HG03066 (cell line): ENCODE results near the gene SPTBN4.
"Not testable (repeated sequence)": the region's sequence is repeated elsewhere in the genome, so short reads cannot be mapped to it uniquely, and the experiment has no call there.

ENCODE experiments used
- ATAC-seq: cut with Tn5 transposase; IDR thresholded peaks from one replicate; pipeline ENCODE4 v1.9.1; 2021; ENCODE audit warnings: low read depth; ENCODE audit not compliant: unreplicated experiment

The SPTBN4 gene

DNA sequence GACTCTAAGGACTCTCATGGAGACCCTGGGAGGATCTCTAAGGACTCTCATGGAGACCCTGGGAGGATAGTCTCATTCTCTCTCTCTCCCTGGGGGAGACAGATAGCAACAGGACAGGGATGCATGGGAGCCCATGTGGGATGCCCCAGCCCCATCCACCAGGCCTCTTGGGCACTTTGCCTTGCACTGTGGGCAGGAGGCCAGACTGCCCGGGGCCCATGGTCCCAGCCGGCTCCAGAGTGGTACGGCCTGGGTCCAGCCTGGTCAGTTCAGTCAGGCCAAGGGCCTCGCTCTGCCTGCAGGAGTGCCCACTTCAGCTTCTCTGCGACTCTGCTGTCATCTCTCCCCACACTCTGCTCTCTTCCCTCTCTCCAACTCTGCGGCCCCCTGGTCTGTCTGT, 61.3 kb downstream of the SPTBN4 start:
- no peak for ATAC-seq

DNA sequence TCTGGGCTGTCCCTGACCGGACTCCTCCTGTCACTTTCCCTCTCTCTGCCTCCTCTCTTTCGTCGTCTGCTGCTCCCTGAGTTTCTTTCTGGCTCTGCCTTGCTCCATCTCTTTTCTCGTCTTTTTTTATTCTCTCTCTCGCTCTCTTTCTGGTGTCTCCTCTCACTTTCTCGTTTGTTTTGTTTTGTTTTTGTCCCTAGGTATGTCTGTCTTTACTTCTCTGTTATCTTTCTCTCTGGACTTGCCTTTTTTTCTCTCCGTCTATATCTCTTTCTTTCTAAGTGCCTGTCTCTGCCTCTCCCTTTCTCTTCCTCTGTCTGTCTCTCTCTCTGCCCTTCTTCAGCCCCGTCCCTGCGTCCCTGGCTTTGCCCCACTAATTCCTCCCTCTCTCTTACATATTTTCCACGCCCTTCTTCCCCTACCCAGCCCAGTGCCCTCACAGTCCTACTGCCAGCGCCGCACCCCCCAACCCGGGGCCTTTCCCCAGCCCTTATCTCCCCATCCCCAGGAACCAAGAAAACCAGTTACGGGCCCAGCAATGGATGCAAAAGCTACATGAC, 61.8 kb downstream of the SPTBN4 start:
- no peak for ATAC-seq

DNA sequence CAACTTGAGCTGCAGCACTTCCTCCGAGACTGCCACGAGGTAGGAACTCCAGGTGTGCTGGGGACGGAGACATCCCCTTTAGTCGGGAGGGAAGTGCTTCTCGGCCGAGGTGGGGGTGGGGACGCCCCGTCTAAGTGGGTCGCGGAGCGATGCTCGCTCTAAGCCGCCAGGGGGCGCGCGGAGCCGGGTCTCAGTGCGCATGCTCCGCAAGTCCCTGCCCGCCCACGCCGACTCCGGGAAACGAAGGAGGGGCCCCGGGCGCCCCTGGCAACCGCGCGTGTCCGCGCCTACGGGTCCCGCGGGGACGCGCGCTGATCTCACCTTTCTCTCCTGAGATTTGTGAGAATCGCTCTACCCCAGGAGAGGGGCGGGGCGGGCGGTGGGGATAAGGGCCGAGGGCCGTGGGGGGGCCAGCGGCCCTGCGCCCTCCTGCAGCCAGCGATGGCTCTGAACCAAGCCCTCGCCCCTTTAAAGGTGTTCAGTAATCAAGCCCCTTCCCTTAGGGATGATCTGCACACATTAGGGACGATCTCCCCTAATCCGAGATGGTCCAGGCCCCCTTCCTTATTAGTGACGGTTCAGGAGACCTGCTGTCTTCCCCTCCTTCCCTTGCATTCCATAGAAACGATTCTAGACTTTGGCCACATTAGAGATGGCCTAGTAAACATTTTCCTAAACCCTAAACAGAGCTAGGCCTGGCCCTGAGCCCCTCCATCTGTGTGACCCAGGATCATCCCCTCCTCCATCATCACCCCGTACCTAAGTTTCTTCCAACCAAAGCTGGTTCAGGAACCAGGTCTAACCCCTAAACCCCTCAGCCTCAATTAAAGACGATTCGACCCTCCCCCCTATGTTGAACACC, 62.5 kb downstream of the SPTBN4 start:
- ATAC-seq, result no peak

DNA sequence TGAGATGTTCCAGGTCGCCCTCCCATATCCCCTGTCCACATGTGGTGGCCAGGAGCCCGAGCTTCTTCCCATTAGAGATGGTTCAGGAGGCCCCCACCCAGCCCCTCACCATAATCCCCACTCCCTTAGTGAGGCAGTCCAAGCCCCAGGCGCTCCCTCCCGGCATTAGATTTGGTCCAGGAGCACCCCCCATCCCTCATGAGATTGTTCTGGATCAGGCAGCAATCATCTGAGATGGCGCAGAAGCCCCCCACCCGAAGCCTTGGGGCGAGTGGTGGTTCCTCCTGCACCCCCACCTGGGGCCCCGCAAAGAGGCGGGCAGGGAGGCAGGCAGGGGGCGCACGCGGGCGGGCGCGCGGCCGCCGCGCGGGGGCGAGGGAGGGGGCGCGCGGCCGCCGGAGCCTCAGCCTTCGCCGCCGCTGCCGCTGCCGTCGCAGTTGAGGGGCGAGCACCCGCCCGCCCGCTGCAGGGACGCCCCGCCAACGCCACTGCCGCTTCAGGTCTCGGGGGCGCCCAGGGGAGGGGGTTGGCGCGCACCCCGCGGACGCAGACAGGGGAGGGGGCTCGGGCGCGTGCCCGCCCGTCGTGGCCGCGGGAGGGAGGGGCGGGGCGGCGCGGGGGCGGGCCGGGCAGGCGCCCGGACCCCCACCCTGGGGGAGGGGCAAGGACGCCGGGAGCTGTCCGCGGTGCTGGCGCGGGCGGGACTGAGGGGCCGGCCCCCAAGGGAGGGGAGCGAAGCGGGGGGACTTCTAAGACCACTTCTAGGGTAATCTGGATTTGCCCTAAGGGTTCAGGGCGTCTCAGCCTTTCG, 63.5 kb downstream of the SPTBN4 start:
- ATAC-seq, result no peak

DNA sequence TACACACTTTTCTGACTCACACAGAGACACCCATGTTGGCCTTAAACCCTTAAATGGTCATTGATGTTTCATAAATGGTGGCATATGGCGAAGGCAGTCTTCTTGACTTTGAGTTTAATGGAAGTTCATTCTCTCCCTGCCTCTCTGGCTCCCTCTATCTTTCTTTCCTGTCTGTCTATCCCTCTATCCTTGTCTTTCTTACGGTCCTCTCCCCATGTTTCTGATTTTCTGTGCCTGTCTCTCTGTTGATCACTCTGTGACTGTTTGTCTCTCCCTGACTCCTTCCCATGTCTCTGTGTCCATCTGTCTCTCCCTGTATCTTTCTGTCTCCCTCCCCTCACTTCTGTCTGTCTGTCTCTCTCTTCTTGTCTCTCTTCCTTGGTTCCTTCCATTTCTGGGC, 66.7 kb downstream of the SPTBN4 start:
- no peak for ATAC-seq

DNA sequence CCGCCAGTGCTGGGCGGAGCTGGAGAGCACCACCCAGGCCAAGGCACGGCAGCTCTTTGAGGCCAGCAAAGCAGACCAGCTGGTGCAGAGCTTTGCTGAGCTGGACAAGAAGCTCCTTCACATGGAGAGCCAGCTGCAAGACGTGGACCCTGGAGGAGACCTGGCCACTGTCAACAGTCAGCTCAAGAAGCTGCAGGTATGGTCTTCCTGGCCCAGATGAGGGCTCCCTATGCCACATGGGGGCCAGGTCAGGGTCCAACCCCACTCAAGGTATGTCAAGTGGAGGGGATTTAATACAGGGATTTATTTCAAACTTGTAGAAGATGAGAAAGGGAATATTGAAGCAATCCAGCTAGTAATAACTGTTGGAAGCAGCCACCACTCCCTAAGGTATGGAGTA, 67.3 kb downstream of the SPTBN4 start:
- no peak for ATAC-seq

DNA sequence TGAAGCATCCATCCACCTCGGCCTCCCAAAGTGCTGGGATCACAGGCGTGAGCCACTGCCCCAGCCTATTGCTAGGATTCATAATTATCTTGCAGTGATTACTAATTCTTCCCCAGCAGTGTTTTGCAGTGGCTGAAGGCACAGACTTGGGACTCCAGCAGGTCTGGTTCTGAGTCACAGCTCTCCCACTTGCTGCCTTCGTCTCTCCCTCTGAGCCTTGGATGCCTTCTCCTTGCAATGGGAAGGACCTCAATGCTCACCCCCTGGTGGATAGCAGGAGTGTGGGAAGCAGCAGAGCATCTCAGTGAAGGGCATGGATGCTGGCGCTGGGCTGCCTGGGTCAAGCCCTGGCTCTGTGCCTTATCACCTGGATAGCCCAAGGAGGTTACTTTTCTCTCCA, 72.3 kb downstream of the SPTBN4 start:
- no peak for ATAC-seq

DNA sequence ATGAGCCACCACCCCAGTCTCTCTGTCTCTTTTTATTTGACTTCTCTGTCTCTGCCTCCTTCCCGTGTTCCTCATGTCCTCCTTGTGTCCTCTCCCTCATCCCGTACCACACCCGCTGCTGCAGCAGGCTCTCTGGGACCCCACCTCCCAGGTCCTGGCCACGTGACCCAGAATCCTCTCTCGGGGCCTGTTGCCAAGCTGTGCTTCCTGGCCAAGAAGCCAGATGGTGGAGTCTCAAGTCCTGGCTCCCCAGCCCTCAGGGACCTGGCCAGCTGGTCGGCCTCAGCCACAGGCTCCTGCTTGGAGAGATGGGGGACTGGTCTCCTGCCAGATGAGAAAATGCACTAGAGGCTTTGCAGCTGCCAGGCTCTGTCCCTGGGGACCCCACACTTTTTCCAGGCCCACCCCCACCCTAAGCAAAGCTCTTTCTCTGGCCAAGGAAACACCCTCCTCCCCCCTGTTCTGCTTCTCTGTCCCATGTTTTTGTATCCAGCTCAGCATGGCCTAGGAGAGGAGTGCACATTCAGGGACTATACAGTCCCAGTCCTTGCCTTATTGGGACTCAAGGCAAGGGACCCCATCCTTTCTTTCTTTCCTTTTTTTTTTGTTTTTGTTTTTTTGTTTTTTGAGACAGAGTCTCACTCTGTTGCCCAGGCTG, 75.5 kb downstream of the SPTBN4 start:
- ATAC-seq, result no peak

DNA sequence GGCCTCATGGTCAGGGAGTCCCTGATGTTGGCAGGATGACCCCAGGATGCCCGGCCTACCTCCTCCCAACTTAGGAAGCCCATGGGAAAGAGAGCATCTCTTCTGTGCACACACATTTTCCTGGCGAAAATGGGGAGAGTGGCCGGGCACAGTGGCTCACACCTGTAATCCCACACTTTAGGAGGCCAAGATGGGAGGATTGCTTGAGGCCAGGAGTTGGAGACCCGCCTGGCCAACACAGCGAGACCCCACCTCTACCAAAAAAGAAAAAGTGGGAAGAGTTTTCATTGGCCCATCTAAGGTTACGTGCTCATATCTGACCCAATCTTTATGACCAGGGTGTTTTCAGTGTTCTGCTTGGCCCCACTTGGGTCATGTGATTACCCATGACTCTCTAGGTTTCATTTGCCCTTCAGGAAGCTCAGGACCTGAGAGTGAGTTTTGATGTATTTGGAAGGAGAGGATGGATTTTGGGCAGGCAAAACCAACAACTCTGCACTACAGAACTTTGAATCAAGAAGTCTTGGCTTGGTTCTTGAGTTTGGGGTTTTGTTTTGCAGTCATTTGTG, 76.3 kb downstream of the SPTBN4 start:
- ATAC-seq, result no peak

DNA sequence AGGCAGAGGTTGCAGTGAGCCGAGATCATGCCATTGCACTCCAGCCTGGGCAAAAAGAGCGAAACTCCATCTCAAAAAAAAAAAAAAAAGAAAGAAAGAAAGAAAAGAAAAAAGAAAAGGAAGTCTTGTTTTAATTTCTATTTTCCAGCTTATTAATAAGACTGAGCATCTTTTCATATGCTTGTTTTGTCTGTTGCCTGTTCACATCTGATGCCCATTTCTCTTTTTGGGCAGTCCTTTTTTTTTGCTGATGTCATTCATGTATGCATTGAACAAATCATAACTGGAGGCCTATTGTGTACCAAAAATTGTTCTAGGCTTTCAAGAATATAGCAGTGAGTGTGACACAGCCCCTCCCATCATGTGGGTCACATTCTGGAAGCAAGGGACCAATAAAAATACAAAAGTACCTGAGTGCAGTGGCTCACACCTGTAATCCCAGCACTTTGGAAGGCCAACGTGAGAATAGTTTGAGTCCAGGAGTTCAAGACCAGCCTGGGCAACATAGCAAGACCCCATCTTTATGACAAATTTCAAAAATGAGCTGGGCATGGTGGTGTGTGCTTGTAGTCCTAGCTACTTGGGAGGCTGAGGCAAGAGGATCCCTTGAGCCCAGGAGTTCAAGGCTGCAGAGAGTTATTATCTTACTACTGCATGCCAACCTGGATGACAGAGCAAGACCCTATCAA, 79.5 kb downstream of the SPTBN4 start:
- ATAC-seq, result not testable (repeated sequence)

DNA sequence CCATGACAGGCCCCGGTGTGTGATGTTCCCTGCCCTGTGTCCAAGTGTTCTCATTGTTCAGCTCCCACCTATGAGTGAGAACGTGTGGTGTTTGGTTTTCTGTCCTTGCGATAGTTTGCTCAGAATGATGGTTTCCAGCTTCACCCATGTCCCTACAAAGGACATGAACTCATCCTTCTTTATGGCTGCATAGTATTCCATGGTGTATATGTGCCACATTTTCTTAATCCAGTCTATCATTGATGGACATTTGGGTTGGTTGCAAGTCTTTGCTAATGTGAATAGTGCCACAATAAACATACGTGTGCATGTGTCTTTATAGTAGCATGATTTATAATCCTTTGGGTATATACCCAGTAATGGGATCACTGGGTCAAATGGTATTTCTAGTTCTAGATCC, 80.4 kb downstream of the SPTBN4 start:
- ATAC-seq, result not testable (repeated sequence)

DNA sequence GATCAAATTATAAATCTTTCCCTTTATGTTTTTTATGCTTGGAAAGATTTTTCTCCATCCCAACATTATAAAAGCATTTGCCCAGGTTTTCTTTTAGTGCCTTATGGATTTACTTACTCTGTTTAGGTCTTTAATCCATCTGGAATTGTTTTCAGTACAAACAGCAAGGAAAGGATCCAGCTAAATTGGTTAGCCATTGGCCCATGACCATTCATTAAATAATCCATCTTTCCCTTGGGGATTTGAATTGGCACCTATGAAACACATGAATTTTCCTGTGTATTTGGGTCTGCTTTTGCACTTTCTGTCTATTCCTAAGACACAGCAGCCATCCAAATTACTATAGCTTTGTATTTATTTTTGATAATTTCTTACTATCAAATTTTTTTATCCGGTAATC, 81.0 kb downstream of the SPTBN4 start:
- ATAC-seq, result no peak

DNA sequence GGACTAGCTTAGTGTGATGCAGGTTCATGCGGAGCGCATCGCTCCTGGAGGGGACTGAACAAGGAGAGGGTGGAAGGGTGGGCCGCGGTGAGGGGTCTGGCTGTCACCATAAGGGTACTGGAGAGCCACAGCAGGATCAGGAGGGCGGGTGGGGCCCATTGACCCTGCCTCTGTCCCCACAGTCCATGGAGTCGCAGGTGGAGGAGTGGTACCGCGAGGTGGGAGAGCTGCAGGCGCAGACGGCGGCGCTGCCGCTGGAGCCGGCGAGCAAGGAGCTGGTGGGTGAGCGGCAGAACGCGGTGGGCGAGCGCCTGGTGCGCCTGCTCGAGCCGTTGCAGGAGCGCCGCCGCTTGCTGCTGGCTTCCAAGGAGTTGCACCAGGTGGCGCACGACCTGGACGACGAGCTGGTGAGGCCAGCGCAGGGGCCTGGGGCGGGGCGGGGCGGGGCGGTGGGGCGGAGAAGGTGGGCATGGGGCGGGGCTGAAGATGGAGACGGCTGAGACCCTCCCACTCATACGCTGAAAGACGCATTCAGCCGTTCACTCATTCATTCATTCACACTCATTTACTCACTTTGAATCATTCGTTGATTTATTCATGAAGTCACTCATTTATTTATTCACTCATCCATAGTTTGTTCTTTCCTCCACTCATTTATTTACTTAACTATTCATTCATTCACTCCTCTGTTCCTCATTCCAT, 82.4 kb downstream of the SPTBN4 start:
- no peak for ATAC-seq

DNA sequence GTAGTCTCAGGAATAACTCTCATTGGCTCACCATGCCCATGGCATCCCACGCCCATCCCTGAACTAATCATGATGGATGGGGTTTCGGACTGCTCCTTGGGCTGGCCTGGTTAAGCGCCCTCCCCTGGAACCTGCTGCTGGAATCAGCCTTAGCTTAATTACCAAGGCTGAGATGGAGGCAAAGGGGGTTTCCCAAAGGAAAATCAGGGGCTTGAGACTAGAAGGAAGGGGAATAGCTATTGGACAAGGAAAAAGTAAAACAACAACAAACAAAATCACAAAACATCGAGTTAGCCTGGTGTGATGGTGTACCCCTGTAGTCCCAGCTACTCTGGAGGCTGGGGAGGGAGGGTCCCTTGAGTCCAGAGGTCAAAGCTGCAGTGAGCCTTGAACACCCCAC, 84.2 kb downstream of the SPTBN4 start:
- ATAC-seq, result no peak

DNA sequence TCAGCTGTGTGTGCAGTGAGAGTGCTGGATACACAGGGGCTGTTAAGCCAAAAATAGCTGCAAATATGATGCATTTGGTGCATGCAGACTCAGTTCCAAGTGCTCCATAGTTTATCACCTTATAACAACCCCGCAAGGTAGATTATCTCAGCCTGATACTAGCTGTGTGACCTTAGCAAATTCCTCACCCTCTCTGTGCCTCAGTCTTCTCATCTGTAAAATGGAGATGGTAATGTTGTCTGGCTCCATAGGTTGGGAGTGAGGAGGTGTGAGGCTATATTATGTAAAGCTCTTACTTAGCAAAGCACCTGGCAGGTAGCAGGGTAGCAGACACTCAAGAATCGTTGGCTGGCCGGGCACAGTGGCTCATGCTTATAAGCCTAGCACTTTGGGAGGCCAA, 86.0 kb downstream of the SPTBN4 start:
- no peak for ATAC-seq

DNA sequence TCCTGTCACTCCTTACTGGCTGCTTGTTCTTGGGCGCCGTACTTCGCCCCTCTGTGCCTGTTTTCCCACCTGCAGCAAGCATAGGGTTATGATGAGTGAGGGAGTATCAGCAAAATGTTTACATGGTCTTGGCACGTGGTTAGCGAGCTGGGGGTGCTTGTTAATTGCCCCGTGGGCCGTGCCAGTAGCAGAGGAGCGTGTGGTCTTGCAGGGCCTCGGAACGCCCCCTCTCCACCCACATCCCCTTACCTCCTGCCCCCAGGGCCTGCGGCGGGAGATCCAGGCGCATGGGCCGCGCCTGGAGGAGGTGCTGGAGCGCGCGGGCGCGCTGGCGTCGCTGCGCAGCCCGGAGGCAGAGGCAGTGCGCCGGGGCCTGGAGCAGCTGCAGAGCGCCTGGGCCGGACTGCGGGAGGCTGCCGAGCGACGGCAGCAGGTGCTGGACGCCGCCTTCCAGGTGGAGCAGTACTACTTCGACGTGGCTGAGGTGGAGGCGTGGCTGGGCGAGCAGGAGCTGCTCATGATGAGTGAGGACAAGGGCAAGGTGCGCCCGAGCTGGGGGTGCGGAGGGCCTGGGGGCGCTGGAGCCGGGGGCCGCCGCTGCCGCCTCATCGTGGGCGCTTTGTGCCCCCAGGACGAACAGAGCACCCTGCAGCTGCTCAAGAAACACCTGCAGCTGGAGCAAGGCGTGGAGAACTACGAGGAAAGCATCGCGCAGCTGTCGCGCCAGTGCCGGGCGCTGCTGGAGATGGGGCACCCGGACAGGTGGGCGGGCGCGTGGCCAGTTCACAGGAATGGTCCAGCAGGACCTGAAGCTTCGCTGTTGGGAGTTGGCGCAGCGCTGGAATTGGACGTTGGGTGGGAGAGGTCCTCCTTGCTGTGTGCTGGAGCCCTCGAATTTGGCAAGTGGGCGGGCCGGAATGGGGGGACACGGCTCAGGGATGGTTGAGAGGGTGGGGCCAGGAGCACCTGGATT, 87.4 kb downstream of the SPTBN4 start:
- no peak for ATAC-seq

DNA sequence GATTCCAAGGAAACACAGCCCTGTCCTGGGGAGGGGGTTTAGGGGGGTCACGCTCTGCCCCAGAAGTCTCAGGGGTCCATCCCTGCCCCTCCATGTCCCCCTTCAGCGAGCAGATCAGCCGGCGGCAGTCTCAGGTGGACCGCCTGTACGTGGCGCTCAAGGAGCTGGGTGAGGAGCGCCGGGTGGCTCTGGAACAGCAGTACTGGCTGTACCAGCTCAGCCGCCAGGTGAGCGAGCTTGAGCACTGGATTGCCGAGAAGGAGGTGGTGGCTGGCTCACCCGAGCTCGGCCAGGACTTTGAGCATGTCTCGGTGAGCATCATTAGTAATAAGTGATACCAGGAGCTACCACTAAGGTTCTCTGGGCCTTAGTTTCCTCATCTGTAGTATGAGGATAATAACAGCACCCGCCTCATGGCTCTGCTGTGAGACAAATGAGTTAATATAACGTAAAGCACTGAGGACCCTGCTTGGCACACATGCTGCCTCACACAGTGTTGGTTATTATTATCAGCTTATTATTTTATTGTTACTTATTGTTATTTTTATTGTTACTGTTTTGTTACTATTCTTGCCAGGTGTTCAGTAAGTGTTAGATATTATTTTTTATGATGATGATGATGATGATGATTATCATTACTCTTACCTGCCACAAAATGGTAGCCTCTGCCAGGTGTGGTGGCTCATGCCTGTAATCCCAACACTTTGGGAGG, 89.3 kb downstream of the SPTBN4 start:
- ATAC-seq, result no peak
